Measurements from ENCODE around the gene CHRDL2.

DNA sequence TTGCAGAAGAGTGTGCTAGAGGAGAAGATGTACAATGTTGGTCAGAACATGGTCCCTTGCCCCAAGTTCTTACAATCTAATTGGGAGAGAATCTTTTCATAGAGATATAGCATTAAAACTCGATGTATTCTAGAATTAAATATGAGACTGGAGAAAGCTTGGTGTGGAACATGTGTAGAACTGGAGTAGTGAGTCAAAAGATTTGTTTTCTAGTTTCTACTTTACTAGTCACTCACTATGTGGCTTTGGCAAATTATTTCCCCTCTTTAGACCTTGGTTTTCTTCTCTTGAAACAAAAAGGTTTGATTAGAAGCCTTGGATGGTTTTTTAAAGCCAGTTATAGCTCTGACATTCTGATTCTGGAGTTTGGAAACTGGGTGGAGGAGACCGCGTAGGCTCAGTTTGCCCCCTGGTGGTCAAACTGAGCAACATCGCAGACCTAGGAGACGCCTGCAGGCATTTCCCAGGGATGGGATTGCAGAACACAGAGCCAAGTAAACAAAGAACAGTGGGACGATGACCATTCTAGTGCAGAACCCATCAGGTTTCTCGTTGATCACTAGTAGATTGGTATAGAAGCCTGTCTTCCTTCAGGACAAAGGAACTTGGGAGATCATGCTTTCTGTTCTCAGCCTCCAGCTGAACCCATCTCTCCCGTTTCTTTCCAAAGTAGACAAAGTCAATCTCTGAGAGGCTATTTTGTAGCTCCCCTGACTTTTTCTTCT is 8.5 kb upstream of the CHRDL2 start:
- TF ChIP-seq RAD21 (IDR thresholded peaks at IDR 0.05; ENCODE audit: low read length) (peak; percentile 57), NRF1 (IDR thresholded peaks at IDR 0.05; ENCODE audit: low read depth, low read length) (no peak), POLR2AphosphoS5 (IDR thresholded peaks at IDR 0.05; ENCODE audit: low read depth, low read length) (no peak), TCF12 (IDR thresholded peaks at IDR 0.05) (no peak)
